NCI-H2081 (cell line): ENCODE results near the gene PHACTR1.

Source experiments
- DNase-seq, 2 experiments: peaks; one replicate each; lab custom pipeline; 2025; lab: John Stamatoyannopoulos, UW

The PHACTR1 gene

DNA sequence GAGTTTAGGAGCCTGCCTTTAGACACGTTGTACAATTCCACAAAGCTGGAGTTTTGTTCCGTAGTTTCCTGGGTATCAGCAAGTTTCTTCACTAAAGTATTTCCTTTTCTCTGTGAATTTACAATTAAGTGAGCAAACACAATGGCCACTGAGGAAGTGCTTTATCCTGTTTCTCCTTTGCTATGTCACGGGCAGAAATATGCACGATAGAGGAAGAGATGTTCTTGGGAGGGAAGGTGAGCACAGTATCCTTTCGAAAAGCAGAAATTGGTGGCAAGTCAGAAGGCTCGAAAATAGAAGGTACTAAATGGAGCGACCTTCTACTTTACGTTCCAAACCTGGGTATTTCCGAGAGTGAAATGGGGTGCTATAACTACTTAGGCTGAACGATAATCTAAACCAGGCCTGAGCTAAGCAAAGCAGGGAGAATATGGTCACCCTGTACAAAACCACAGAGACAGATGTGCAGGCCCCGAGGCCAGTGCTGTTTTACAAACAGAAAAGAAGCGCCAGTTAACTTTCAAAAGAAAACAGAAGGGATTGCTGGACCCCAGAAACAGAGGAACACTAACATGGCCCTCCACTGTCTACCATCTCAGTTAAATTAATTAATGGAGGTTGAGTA is 352.1 kb downstream of the PHACTR1 start:
- no peak for DNase-seq

DNA sequence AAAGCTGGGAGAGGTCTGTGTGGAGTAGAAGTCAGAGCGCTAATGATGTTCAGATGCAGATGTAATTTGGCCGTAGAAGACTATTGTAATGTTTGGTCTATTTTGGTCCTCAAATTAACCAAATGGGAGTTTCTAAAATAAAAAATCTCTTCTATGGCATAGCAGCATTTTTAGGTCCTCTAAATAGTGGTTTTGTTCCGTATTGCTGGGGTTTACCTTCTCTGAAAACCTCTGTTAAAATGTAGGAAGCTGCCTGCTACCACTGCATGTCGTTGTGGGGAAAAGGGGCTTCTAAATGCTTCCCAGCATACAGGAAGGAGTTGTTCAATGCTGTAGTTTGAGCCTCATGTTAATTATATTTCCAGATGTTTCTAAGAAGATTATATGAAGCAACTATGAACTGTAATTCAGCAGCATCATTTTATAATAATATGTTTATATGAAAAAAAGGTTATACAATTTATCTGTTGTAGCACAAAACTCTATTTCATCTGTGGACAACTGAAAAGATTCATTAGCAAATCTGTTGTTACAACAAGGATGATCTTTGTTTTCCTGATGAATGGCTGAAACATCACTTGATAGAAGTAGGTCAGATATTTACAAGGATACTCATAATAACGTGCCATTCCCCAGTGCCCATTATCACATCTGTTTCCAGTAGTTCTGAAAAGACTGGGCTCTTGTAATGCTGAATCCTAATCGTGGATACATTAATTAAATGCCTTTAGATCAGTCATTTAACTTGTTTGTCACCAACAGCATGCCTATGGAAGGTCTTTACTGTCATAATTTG is 355.2 kb downstream of the PHACTR1 start:
- DNase-seq: no peak

DNA sequence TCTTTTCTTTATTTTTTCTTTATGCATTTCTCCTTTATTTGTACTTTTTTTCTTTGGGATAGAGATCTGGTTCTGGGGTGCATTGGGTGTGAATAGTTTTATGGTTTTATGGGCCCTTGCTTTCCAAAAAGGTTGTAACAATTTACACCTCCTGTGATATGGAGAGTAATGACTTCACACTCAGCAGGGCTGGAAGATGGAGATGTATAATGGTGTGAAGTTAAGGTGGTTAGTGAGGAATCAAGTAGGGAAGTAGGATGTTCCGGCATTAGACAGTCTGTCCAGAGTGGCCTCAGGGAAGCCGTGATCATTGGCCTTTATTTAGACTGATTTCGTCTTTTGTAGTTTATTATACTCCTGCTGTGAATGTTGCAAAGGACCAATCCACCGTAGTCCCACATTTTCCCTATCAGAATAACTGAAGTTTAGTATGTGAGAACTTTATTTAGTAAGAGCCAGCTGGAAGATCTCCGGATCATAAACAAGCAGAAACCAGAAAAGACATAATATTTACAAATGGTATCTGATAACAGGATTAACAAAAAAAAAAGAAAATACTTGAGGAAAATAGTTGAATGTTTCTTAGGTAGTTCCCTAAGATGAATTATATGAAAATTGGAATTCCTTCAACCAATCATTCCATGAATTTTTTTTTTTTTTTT is 356.2 kb downstream of the PHACTR1 start:
- DNase-seq: no peak

DNA sequence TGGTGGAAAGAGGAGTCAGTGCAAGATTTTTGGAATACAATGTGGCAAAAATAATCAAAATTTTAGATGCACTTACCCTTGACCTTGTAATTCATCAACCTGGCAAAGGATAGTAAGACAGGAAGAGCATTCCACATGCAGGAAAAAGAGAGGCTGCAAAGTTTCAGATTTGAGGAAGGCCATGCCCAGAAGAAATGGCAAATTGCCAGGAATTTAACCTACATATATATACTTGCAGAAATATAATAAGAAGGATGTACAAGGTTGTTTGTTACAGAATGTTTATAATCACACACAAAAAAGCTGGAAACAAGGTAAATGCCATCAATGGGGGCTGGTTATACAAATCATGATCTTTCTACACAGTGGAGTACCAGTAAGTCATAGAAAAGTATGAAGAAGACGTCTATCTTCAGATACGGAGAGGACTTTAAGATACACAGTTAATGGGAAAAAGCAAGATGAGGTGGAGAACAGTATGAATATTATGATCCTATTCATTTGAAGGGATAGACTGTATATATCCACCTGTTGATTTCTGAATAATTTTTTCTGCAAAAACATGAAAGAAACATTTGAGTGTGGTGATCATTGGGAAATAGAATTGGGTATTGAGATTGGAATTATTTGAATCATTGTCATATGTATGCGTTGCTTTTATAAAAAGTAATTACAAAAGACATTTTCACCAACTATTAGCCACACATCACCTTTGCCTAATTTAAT is 358.0 kb downstream of the PHACTR1 start:
- DNase-seq: no peak

DNA sequence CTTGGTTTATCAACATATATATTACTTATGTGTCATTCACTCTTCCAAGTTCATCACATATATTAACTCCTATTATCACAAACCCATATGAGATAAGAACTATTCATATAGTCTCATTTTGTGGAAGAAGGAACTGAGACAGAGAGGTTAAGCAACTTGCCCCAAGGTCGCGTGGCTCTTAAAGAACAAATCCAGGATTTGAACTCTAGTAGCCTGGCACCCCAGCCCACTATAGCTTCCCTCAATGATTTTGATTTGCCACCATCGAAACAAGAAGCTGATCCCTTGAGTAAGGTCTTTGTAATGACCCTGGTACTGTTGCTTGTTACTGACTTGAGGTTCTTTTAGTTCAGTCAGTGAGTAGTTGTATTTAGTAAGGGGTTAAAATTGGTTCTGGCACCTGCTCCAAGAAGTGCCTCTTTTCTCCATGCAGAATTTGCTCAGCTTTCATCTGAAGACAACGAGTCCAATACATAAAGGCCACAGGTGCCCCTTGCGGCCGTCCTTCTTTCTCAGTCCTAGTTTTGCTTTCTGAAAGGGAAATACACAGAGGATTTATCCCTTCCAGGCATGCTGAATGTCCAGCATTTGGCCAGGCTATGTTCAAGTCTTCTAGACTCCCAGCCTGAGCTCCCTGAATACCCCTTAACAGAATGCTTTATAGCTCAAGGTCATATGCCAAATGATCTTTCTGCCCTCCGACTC is 358.7 kb downstream of the PHACTR1 start:
- DNase-seq: no peak

DNA sequence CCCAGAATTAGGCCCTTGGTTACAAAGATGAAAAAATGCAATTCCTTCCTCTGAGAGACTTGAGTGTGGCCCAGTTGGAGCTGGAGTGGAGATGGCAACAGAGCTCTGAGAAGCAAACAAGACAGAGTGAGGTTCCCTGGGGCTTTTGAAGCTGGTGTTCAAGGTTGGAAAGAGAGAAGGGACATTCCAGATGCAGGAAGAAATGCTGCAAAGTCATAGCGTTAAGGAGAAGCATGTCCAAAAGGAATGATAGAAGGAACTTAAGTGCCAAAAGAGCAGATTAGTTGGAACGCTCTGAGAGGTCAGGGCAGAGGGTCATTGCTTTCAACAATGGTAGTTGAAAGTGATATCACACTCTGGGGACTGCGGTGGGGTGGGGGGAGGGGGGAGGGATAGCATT is 360.0 kb downstream of the PHACTR1 start:
- DNase-seq: no peak

DNA sequence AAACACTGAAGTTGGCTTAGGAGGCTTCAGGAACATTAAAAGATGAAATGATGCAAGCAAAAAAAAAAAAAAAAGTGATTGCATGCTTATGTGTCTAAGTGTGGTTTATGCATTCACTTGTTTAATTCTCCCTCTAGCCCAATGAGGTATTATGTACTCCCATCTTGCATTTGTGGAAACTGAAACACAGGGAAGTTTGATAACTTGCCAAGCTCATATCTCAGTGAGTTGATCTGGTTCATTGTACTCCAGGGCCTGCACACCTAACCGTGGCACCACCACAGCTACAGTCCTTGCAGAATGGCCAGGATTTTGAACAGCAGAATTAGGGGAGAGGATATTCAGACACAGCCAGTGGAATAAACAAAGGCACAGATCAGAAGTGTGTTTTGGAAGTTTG is 360.6 kb downstream of the PHACTR1 start:
- no peak for DNase-seq

DNA sequence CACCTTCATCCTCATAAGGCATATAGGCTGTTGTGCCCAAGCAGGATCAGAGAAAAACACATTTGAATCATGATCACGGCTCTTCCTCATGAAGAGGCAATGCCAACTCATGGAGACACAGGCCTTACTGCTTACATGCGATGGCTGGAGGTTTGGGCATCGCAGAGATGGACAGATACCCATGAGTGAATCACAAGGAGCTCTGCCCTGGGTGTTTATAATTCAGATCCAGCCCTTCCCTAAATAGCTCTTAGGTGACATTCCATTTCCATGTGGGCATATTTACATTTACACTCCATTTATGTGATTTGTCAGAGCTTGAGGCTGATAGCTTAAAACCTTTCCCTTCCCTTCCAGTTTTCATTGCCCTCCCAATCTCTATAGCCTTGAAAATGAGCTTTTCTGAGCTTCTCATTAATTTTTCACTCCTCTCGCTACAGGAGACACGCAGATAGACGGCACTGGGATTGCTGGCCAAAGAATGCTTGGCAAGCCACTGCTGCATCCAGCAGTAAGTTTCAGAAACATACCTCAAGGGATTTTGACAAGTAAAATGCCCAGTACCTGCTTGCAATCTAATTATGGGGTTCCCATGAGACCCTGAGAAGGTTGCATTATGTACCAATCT is 362.6 kb downstream of the PHACTR1 start:
- no peak for DNase-seq

DNA sequence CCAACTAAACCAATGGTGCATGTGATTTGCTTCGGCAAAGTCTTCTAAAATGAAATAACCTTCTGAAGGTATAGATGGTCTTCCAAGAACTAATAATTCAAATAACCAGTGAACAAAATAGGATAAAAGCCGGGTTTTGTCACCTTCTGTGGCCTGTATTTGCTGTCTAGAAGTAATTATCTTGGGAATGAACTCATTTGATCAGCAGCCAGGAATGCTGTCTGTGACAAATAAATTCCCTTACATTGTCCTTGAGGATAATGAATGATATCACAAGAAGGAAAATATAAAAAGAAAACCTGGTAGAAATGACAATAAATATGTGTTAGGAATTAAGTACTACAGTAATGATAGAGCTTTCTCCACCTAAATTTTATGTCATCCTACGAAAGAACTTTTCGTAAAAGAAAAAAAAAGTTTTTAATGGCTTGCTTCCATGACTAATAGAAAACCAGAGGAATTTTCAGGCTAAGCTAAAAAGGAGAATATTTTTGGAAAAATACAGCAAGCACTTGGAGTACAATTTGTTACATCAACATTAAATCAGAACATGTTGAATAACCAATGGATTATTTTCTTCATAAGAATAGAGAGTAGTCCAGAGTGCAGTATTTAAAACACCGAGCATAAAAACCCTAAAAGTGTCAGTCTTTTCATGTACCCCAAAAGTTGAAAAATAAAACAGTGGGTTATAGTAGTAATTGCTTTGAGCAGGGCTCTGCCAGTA is 364.1 kb downstream of the PHACTR1 start:
- no peak for DNase-seq

DNA sequence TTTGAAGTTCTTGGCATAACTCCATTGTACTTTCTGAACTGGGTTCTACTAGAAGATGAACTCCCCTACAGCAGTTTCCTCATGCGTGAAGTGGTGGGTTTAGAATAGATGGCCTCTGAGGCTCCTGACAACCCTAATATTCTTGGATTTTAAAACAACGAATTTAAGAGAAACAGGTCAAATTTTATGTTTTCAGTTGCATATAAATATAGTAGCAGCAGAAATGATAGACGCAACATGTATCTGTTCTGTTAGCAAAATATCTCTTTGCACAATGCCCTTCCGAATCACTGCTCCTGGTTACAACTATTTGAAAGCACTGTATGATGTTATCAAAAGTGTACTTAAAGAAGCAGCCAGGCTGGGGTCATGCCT is 364.6 kb downstream of the PHACTR1 start:
- DNase-seq: no peak

DNA sequence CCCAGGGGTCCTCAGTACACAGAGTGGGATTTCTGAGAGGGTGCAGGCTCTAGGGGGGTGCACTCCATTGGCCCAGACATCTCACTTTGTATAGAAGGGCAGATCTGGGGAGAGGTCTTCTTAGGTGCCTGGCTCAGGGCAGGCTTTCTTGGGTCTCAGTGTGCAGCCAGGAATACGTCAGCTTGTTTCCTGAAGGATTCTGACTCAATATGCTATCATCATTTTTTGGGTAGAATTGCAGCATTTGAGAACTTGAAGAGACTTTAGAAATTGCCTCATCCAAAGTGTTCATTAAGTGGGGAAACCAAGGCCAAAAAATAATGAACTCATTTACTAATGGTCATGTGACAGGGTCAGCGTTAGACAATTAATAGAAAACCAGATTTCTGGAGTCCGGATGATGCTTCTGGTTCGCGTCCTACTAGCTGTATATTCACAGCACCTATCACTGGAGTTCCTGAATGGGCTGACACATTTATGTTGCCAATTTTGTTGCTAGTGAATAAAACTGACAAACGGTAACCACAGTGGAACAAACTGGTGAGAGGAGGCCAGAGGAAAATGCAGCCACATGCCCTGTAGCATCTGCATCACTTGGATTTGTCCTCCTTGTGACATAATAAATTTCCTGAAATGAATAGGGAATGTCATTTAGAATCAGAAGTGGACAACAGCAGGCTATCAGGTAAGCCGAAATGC is 372.9 kb downstream of the PHACTR1 start:
- no peak for DNase-seq

DNA sequence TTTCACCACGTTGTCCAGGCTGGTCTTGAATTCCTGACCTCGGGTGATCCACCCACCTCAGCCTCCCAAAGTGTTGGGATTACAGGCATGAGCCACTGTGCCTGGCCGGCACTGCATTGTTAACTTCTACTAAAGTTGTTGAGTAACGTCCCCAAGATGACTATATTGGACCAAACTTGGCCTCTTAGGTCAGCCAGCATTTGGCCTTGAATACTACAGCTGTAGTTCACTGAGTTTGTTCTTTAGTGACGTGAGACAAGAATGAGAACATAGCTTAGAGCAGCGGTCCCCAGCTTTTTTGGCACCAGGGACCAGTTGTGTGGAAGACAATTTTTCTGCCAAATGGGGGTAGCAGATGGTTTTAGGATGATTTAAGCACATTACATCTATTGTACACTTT is 374.6 kb downstream of the PHACTR1 start:
- no peak for DNase-seq

DNA sequence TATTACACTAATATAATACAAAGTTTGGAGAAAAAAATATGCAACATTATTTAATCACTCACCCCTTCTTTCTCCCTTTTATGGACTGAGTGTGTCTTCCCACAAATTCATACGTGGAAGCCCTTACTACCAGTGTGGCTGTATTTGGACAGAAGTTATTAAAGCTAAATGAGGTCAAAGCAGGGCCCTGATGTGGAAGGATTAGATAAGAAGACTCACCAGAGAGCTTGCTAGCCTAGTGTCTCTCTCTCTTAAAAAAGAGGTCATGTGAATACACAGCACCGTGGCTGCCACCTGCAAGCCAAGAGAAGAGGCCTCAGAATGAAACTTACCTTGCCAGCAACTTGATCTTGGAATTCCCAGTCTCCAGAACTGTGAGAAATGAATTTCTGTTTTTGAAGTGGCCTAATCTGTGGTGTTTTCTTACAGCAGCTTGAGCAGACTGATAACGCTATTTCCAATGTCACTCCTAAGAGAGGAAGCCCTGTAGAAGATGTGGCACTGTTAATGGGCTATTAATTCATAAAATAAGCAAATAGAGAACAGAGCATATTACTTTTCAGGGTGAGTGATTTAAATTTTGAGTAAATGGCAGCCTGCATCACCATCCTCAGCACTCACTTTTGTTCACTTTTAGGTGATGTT is 378.3 kb downstream of the PHACTR1 start:
- DNase-seq: no peak

DNA sequence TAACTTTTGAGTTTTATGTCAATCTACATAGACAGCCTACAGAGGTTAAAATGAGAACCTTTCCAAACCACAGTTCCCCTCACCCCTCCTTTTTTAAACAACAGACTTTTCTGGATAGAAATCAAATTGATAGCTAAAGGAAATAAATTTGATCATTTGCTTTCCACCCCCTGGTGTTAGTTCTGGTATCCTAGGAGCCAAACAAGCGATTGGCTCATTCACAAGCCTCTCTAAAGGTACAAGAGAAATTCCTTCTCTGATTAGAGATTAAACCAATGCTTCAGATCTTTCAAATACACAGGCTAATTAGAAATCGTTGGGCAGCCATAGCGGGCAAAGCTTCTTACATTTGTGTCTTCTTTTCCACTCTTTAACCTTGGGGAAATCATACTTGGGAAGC is 379.5 kb downstream of the PHACTR1 start:
- no peak for DNase-seq

DNA sequence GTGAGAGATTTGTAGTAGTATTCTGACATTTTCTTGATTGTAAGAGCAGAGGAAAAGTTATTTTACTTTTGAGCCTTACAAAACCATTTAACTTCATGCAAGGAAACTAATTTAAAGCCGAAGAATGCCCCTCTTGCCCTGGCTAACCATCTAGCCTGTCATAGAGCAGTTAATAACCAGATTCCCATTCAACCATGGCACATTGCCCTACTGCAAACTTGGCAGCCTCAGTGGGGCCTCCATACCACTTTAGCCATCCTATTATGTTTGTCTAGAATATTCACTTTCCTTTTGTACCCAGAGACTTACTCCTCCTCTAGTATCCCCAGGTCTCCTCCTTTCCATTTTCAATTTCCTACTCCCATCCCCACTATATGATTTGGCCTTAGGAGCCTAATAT is 380.9 kb downstream of the PHACTR1 start:
- no peak for DNase-seq

DNA sequence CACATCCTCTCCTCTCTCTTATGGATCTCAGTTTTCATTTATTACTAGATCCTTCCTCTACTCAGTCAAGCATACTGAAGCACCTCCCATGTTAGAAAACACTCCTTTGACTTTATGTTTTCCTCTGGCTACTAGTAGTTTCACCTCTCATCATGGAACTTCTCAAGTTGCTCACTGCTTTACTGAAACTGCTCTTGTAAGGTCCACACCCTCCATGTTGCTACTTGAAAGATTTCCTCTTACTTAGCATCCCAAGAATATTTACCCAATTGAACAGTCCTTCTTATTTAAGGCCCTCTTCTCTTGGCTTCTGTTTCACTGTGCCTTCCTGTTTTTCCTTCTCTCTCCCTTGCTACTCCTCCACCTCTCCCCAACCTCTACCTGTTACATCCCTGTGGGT is 381.4 kb downstream of the PHACTR1 start:
- no peak for DNase-seq

DNA sequence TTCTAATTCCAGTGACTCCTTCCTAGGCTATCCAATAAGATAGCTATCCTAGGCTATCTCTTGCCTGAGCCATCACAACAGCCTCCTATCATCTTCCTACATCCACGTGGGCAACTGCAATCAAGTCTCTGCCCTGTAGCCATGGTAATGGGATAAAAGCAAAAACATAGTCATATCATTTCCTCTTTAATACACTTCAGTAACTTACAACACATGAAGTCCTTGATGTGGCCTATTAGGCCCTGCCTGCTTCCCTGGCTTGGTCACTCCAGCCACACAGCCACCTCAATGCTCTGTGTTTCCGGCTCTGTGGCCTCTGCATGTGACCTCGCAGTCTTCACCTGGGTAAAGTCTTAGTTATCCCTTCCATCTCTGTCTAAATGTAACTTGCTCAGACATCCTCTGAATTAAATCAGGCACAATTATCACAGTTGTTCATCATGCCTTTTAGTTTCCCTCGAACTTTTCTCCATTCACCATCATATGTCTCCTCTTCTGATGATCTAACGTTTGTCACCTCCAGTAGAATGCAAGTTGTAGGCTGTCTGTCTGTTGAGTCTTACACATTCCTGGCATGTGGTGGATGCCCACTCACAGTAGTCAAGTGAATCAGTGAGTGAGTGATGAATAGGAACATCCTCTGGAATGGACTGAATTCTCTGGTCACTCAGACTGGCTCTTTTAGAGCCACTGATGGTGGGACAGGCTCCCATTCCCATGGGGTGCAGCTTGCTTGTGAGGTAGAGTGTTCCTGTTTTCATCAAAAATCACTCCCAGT is 382.4 kb downstream of the PHACTR1 start:
- DNase-seq: no peak

DNA sequence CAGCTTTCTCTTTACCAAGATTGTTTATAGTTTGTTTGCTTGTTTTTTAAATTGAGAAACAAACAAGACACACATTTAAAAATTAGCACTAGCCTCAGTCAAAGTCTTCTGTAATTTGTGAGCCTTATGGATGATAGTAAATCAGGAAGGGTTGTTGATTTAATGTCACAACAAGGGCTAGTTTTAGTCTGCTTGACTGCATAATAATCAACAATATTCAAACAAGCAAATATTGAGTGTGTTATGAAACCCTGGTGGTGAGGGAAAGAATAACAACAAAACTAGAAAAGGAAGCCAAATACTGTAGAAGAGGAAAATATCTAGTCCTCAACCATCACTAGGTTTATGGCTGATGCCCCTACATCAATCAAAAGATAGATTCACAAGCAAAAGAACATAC is 383.2 kb downstream of the PHACTR1 start:
- DNase-seq: no peak

DNA sequence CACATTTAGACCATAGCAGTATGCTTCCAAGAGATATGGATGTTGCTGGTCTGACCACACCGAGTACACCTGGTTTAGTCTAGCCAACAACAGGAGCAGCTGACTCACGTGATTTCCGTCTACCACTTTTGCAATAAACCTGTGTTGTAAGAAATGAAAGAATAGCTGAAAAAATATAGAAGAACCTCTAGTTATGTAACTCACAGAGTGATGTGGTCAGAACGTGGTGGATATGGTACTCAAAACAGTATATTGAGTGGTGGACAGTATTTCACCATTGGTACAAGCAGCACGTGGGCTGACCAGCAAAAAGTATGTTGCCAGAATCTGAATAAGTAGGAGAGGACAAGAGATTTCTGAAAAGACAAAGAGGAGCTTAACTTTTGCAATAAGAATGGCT is 384.8 kb downstream of the PHACTR1 start:
- DNase-seq: no peak
